GM23338 (cell line): ENCODE results near the gene MED9.

Experiments
- CTCF ChIP-seq, 2 experiments: fragments of 200-600 bp in 1 of 2; sonication (generic) in 1 of 2; conservative IDR thresholded peaks; 2 replicates each; pipeline versions ENCODE4 v1.5.1 to v1.6.1; 2016 to 2017; ENCODE audit warnings: antibody characterized with exemption in 2 of 2, low read depth in 2 of 2, mild to moderate bottlenecking in 2 of 2, moderate library complexity in 1 of 2
- EZH2phosphoT487 ChIP-seq: fragments of 200-600 bp; sonication (generic); IDR thresholded peaks from one replicate; pipeline ENCODE4 v1.8.1; 2018; ENCODE audit warnings: antibody characterized with exemption; ENCODE audit not compliant: unreplicated experiment
- ZNF114 ChIP-seq: fragments of 250-450 bp; sonication (Bioruptor Pico); IDR thresholded peaks from 2 replicates; pipeline ENCODE4 v1.5.0; 2020; ENCODE audit warnings: mild to moderate bottlenecking, moderate library complexity

GRCh38 chr17:17540278-17540906 lies 63.6 kb downstream of the MED9 start:
- no peak for TF ChIP-seq CTCF (conservative IDR thresholded peaks at IDR 0.05; ENCODE audit: low read depth in 2 of 2)
- TF ChIP-seq EZH2phosphoT487: no peak
- TF ChIP-seq ZNF114 (CRISPR knock-in tag): no peak
